ENCODE measurements around the gene FOXP1. TPM values are rescaled to one million over a fixed set of nuclear protein-coding genes. Genes with fewer than 3 reads are reported as not detected.

FOXP1 gene
- total RNA-seq, 4 donors from 2014 or later: 86.4 to 107 (median 93.8) TPM

DNA sequence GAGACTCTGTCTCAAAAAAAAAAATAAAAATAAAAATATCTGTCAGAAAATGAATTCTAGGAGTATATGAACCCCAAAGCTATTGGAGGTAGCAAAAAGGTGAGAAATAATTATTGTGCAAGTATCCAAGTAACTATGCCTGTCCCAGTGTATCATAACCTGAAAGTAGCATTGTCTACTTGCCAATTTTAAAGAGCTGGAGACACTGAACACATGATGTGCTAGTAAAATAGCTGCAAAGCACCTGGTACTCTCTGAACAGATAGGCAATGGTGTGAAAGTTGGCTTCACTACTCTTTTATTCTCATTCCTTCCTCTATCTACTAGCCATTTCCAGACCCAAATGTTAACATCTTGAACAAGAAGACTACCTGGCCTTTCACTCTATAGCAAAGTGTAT, 208.9 kb downstream of the FOXP1 start:
- Histone ChIP-seq H3K27me3 (no peaks in the 10 kb centered on the region), H3K4me3 (no peak overlapping the region), H3K27ac (no peak overlapping the region), H3K9me3 (no peaks in the 10 kb centered on the region), H3K36me3 (no peaks in the 10 kb centered on the region), H3K4me1 (peaks cover 0 to 18% (median 3%) of the 10 kb centered on the region in 4 donors)
- no peak for TF ChIP-seq EP300 (IDR thresholded peaks at IDR 0.05)
- no peak for TF ChIP-seq POLR2A (IDR thresholded peaks at IDR 0.05)
- TF ChIP-seq, protein P1, sequence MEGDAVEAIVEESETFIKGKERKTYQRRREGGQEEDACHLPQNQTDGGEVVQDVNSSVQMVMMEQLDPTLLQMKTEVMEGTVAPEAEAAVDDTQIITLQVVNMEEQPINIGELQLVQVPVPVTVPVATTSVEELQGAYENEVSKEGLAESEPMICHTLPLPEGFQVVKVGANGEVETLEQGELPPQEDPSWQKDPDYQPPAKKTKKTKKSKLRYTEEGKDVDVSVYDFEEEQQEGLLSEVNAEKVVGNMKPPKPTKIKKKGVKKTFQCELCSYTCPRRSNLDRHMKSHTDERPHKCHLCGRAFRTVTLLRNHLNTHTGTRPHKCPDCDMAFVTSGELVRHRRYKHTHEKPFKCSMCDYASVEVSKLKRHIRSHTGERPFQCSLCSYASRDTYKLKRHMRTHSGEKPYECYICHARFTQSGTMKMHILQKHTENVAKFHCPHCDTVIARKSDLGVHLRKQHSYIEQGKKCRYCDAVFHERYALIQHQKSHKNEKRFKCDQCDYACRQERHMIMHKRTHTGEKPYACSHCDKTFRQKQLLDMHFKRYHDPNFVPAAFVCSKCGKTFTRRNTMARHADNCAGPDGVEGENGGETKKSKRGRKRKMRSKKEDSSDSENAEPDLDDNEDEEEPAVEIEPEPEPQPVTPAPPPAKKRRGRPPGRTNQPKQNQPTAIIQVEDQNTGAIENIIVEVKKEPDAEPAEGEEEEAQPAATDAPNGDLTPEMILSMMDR (IDR thresholded peaks at IDR 0.05): no peak
- DNase-seq (ENCODE audit: low spot score in 2 of 2): no peak

- H3K4me3 ChIP-seq: no peak overlapping the region
- H3K9me3 ChIP-seq: no peaks in the 10 kb centered on the region
- no peak overlapping the region for H3K27ac ChIP-seq
- peaks cover 0 to 18% (median 3%) of the 10 kb centered on the region in 4 donors for H3K4me1 ChIP-seq
- no peaks in the 10 kb centered on the region for H3K36me3 ChIP-seq
- TF ChIP-seq POLR2A (IDR thresholded peaks at IDR 0.05): no peak
- no peak for TF ChIP-seq EP300 (IDR thresholded peaks at IDR 0.05)
- TF ChIP-seq, protein P1 (IDR thresholded peaks at IDR 0.05): no peak
- WGBS, 2 donors: 98% methylated on average over 6 of the region's 6 CpGs
- no peak for DNase-seq (ENCODE audit: low spot score in 2 of 2)
- no peaks in the 10 kb centered on the region for H3K27me3 ChIP-seq
Measured at GRCh38 chr3:71372911-71373637, 210.5 kb downstream of the FOXP1 start.

GRCh38 chr3:71372241-71372768, 211.2 kb downstream of the FOXP1 start:
- H3K4me3 ChIP-seq: no peak overlapping the region
- no peak for TF ChIP-seq EP300 (IDR thresholded peaks at IDR 0.05)
- TF ChIP-seq POLR2A (IDR thresholded peaks at IDR 0.05): no peak
- TF ChIP-seq, protein P1 (IDR thresholded peaks at IDR 0.05): no peak
- 86 to 88% methylated on average over 11 of the region's 11 CpGs for WGBS, 2 donors
- H3K4me1 ChIP-seq: peaks cover 0 to 18% (median 3%) of the 10 kb centered on the region in 4 donors
- DNase-seq (ENCODE audit: low spot score in 2 of 2): no peak
- H3K27me3 ChIP-seq: no peaks in the 10 kb centered on the region
- no peaks in the 10 kb centered on the region for H3K36me3 ChIP-seq
- H3K9me3 ChIP-seq: no peaks in the 10 kb centered on the region
- no peak overlapping the region for H3K27ac ChIP-seq

GRCh38 chr3:71371282-71371681, 212.2 kb downstream of the FOXP1 start:
- peaks cover 0 to 25% (median 3%) of the 10 kb centered on the region in 4 donors for H3K4me1 ChIP-seq
- H3K4me3 ChIP-seq: no peak overlapping the region
- DNase-seq (ENCODE audit: low spot score in 2 of 2): no peak
- TF ChIP-seq POLR2A (IDR thresholded peaks at IDR 0.05): no peak
- TF ChIP-seq, protein P1 (IDR thresholded peaks at IDR 0.05): no peak
- TF ChIP-seq EP300 (IDR thresholded peaks at IDR 0.05): no peak
- no peaks in the 10 kb centered on the region for H3K36me3 ChIP-seq
- no peaks in the 10 kb centered on the region for H3K27me3 ChIP-seq
- H3K27ac ChIP-seq: no peak overlapping the region
- WGBS, 2 donors: 93 to 95% methylated on average over 6 of the region's 6 CpGs
- H3K9me3 ChIP-seq: no peaks in the 10 kb centered on the region

DNA sequence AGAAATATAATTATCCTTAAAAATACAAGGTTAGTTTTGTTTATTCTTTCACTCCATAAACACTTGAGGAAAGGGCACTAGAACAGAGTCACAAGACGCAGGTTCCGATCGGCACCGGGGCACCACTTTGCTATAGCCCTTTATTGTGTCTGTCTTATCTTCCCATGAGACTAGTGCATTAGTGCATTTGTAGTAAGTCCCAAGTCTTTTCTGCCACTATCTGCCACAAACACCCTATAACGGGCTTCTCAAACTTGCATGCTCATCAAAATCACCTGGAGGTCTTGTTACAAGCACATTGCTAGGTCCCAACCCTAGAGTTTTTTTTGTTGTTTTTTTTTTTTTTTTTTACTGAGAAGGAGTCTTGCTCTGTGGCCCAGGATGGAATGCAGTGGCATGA, 213.1 kb downstream of the FOXP1 start:
- peak overlapping the region in 1 of 4 donors; percentile 11 for H3K27ac ChIP-seq
- 69 to 77% methylated on average over 5 of the region's 5 CpGs for WGBS, 2 donors
- no peak for DNase-seq (ENCODE audit: low spot score in 2 of 2)

More for the DNA sequence above, 213.1 kb downstream of the FOXP1 start:
- no peaks in the 10 kb centered on the region for H3K36me3 ChIP-seq
- no peak overlapping the region for H3K4me3 ChIP-seq
- no peak for TF ChIP-seq POLR2A (IDR thresholded peaks at IDR 0.05)
- TF ChIP-seq, protein P1 (IDR thresholded peaks at IDR 0.05): no peak
- TF ChIP-seq EP300 (IDR thresholded peaks at IDR 0.05): no peak
- no peaks in the 10 kb centered on the region for H3K9me3 ChIP-seq
- no peaks in the 10 kb centered on the region for H3K27me3 ChIP-seq
- peaks cover 0 to 25% (median 3%) of the 10 kb centered on the region in 4 donors for H3K4me1 ChIP-seq
